ENCODE results near the gene PTPRG. TPM values are rescaled to one million over a fixed set of nuclear protein-coding genes. Genes with fewer than 3 reads are reported as not detected.

The PTPRG gene
- polyA plus RNA-seq, 2 donors, result 1.1 to 1.6 TPM

- Histone ChIP-seq H3K27me3 (ENCODE audit: control insufficient read depth in 1 of 2, insufficient read depth in 2 of 2, low read length in 2 of 2) (no peaks in the 10 kb centered on the region), H3K36me3 (ENCODE audit: control insufficient read depth in 2 of 2, insufficient read depth in 2 of 2, low read length in 1 of 2) (no peaks in the 10 kb centered on the region), H3K4me3 (ENCODE audit: low read depth in 1 of 2, low read length in 2 of 2) (no peak overlapping the region), H3K9me3 (ENCODE audit: control insufficient read depth in 2 of 2, insufficient read depth in 1 of 2, low read depth in 1 of 2, low read length in 1 of 2) (no peaks in the 10 kb centered on the region), H3K27ac (ENCODE audit: low read depth in 2 of 2, low read length in 1 of 2) (no peak overlapping the region), H3K4me1 (ENCODE audit: control insufficient read depth in 2 of 2, insufficient read depth in 2 of 2, low read length in 1 of 2) (no peaks in the 10 kb centered on the region)
- 83 to 85% methylated on average over 5 of the region's 5 CpGs for WGBS, 2 donors
Measured at GRCh38 chr3:61948699-61949305, 387.4 kb downstream of the PTPRG start.

GRCh38 chr3:61954097-61954540, 392.7 kb downstream of the PTPRG start:
- no peak overlapping the region for H3K27ac ChIP-seq (ENCODE audit: low read depth in 2 of 2, low read length in 1 of 2)
- H3K4me3 ChIP-seq (ENCODE audit: low read depth in 1 of 2, low read length in 2 of 2), result no peak overlapping the region
- peaks cover 0 to 3% of the 10 kb centered on the region in 2 donors for H3K27me3 ChIP-seq (ENCODE audit: control insufficient read depth in 1 of 2, insufficient read depth in 2 of 2, low read length in 2 of 2)
- WGBS, 2 donors, result 74 to 79% methylated on average over 2 of the region's 2 CpGs
- no peaks in the 10 kb centered on the region for H3K9me3 ChIP-seq (ENCODE audit: control insufficient read depth in 2 of 2, insufficient read depth in 1 of 2, low read depth in 1 of 2, low read length in 1 of 2)
- H3K36me3 ChIP-seq (ENCODE audit: control insufficient read depth in 2 of 2, insufficient read depth in 2 of 2, low read length in 1 of 2), result no peaks in the 10 kb centered on the region
- H3K4me1 ChIP-seq (ENCODE audit: control insufficient read depth in 2 of 2, insufficient read depth in 2 of 2, low read length in 1 of 2), result no peaks in the 10 kb centered on the region

GRCh38 chr3:61955483-61955882, 394.1 kb downstream of the PTPRG start:
- H3K9me3 ChIP-seq (ENCODE audit: control insufficient read depth in 2 of 2, insufficient read depth in 1 of 2, low read depth in 1 of 2, low read length in 1 of 2), result no peaks in the 10 kb centered on the region
- H3K27ac ChIP-seq (ENCODE audit: low read depth in 2 of 2, low read length in 1 of 2), result no peak overlapping the region
- WGBS, 2 donors, result 47 to 53% methylated on average over 2 of the region's 2 CpGs
- H3K27me3 ChIP-seq (ENCODE audit: control insufficient read depth in 1 of 2, insufficient read depth in 2 of 2, low read length in 2 of 2), result peaks cover 0 to 3% of the 10 kb centered on the region in 2 donors
- no peaks in the 10 kb centered on the region for H3K4me1 ChIP-seq (ENCODE audit: control insufficient read depth in 2 of 2, insufficient read depth in 2 of 2, low read length in 1 of 2)
- H3K36me3 ChIP-seq (ENCODE audit: control insufficient read depth in 2 of 2, insufficient read depth in 2 of 2, low read length in 1 of 2), result no peaks in the 10 kb centered on the region
- H3K4me3 ChIP-seq (ENCODE audit: low read depth in 1 of 2, low read length in 2 of 2), result no peak overlapping the region

GRCh38 chr3:61956236-61956635, 394.9 kb downstream of the PTPRG start:
- Histone ChIP-seq H3K9me3 (ENCODE audit: control insufficient read depth in 2 of 2, insufficient read depth in 1 of 2, low read depth in 1 of 2, low read length in 1 of 2) (no peaks in the 10 kb centered on the region), H3K4me1 (ENCODE audit: control insufficient read depth in 2 of 2, insufficient read depth in 2 of 2, low read length in 1 of 2) (no peaks in the 10 kb centered on the region), H3K27ac (ENCODE audit: low read depth in 2 of 2, low read length in 1 of 2) (no peak overlapping the region), H3K27me3 (ENCODE audit: control insufficient read depth in 1 of 2, insufficient read depth in 2 of 2, low read length in 2 of 2) (peaks cover 0 to 3% of the 10 kb centered on the region in 2 donors), H3K4me3 (ENCODE audit: low read depth in 1 of 2, low read length in 2 of 2) (no peak overlapping the region), H3K36me3 (ENCODE audit: control insufficient read depth in 2 of 2, insufficient read depth in 2 of 2, low read length in 1 of 2) (no peaks in the 10 kb centered on the region)
- WGBS, 2 donors, result 70 to 80% methylated on average over 5 of the region's 5 CpGs

- Histone ChIP-seq H3K27ac (ENCODE audit: low read depth in 2 of 2, low read length in 1 of 2) (no peak overlapping the region), H3K9me3 (ENCODE audit: control insufficient read depth in 2 of 2, insufficient read depth in 1 of 2, low read depth in 1 of 2, low read length in 1 of 2) (no peaks in the 10 kb centered on the region), H3K4me1 (ENCODE audit: control insufficient read depth in 2 of 2, insufficient read depth in 2 of 2, low read length in 1 of 2) (no peaks in the 10 kb centered on the region), H3K27me3 (ENCODE audit: control insufficient read depth in 1 of 2, insufficient read depth in 2 of 2, low read length in 2 of 2) (peaks cover 0 to 3% of the 10 kb centered on the region in 2 donors), H3K4me3 (ENCODE audit: low read depth in 1 of 2, low read length in 2 of 2) (no peak overlapping the region), H3K36me3 (ENCODE audit: control insufficient read depth in 2 of 2, insufficient read depth in 2 of 2, low read length in 1 of 2) (no peaks in the 10 kb centered on the region)
- 83 to 90% methylated on average over 2 of the region's 2 CpGs for WGBS, 2 donors
Measured at GRCh38 chr3:61957259-61957658, 395.9 kb downstream of the PTPRG start.

- no peak overlapping the region for H3K4me3 ChIP-seq (ENCODE audit: low read depth in 1 of 2, low read length in 2 of 2)
- H3K27ac ChIP-seq (ENCODE audit: low read depth in 2 of 2, low read length in 1 of 2), result no peak overlapping the region
- no peaks in the 10 kb centered on the region for H3K36me3 ChIP-seq (ENCODE audit: control insufficient read depth in 2 of 2, insufficient read depth in 2 of 2, low read length in 1 of 2)
- no peaks in the 10 kb centered on the region for H3K9me3 ChIP-seq (ENCODE audit: control insufficient read depth in 2 of 2, insufficient read depth in 1 of 2, low read depth in 1 of 2, low read length in 1 of 2)
- no peaks in the 10 kb centered on the region for H3K27me3 ChIP-seq (ENCODE audit: control insufficient read depth in 1 of 2, insufficient read depth in 2 of 2, low read length in 2 of 2)
- no peaks in the 10 kb centered on the region for H3K4me1 ChIP-seq (ENCODE audit: control insufficient read depth in 2 of 2, insufficient read depth in 2 of 2, low read length in 1 of 2)
Measured at GRCh38 chr3:61960976-61961375, 399.6 kb downstream of the PTPRG start.

DNA sequence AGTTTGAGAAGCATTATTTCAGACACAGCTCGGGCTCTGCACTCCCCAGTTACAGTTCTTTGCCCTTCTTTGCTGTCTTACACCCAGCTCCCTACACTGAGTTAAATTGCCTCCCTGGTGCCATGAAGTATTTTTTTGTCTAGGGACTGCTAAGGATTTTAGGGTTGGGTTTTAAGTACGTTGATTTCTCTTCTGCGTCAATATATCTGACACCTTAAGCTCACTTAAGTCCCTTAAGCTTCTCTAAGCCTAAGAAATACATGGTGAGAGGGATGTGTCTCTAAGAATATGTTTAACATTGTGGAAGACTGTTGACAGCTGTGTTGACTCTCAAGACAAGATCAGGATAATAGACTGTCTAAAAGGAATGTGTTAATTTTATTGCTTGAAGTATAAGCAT, 400.5 kb downstream of the PTPRG start:
- H3K36me3 ChIP-seq (ENCODE audit: control insufficient read depth in 2 of 2, insufficient read depth in 2 of 2, low read length in 1 of 2), result no peaks in the 10 kb centered on the region
- no peak overlapping the region for H3K27ac ChIP-seq (ENCODE audit: low read depth in 2 of 2, low read length in 1 of 2)
- H3K27me3 ChIP-seq (ENCODE audit: control insufficient read depth in 1 of 2, insufficient read depth in 2 of 2, low read length in 2 of 2), result no peaks in the 10 kb centered on the region
- no peaks in the 10 kb centered on the region for H3K4me1 ChIP-seq (ENCODE audit: control insufficient read depth in 2 of 2, insufficient read depth in 2 of 2, low read length in 1 of 2)
- no peaks in the 10 kb centered on the region for H3K9me3 ChIP-seq (ENCODE audit: control insufficient read depth in 2 of 2, insufficient read depth in 1 of 2, low read depth in 1 of 2, low read length in 1 of 2)
- 47 to 66% methylated on average over 3 of the region's 3 CpGs for WGBS, 2 donors
- no peak overlapping the region for H3K4me3 ChIP-seq (ENCODE audit: low read depth in 1 of 2, low read length in 2 of 2)

DNA sequence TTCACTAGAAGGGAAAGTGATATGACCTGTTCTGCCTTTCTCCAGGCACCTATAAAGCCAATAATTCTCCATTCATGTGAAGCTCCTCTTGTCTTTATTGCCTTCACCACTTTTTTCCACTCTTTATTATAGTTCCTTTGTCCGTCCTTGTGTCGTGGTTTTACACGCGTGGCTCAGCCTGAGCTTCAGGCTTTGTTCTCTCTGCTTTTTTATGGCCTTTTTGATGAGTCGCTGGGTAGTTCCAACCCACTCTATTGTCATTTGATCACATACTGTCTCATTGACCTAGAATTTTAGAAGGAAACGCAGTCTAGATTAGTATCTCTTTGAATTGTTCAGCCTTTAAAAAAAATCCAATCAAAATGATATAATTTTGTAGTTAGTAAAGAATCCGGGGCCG, 403.2 kb downstream of the PTPRG start:
- 71 to 85% methylated on average over 8 of the region's 8 CpGs for WGBS, 2 donors

GRCh38 chr3:61965770-61966131, 404.4 kb downstream of the PTPRG start:
- no peaks in the 10 kb centered on the region for H3K36me3 ChIP-seq (ENCODE audit: control insufficient read depth in 2 of 2, insufficient read depth in 2 of 2, low read length in 1 of 2)
- H3K27ac ChIP-seq (ENCODE audit: low read depth in 2 of 2, low read length in 1 of 2), result no peak overlapping the region
- no peaks in the 10 kb centered on the region for H3K9me3 ChIP-seq (ENCODE audit: control insufficient read depth in 2 of 2, insufficient read depth in 1 of 2, low read depth in 1 of 2, low read length in 1 of 2)
- no peaks in the 10 kb centered on the region for H3K4me1 ChIP-seq (ENCODE audit: control insufficient read depth in 2 of 2, insufficient read depth in 2 of 2, low read length in 1 of 2)
- no peaks in the 10 kb centered on the region for H3K27me3 ChIP-seq (ENCODE audit: control insufficient read depth in 1 of 2, insufficient read depth in 2 of 2, low read length in 2 of 2)
- no peak overlapping the region for H3K4me3 ChIP-seq (ENCODE audit: low read depth in 1 of 2, low read length in 2 of 2)
- WGBS, 2 donors, result 62 to 74% methylated on average over 2 of the region's 2 CpGs

More for the DNA sequence above, 403.2 kb downstream of the PTPRG start:
- Histone ChIP-seq H3K27ac (ENCODE audit: low read depth in 2 of 2, low read length in 1 of 2) (no peak overlapping the region), H3K9me3 (ENCODE audit: control insufficient read depth in 2 of 2, insufficient read depth in 1 of 2, low read depth in 1 of 2, low read length in 1 of 2) (no peaks in the 10 kb centered on the region), H3K4me1 (ENCODE audit: control insufficient read depth in 2 of 2, insufficient read depth in 2 of 2, low read length in 1 of 2) (no peaks in the 10 kb centered on the region), H3K27me3 (ENCODE audit: control insufficient read depth in 1 of 2, insufficient read depth in 2 of 2, low read length in 2 of 2) (no peaks in the 10 kb centered on the region), H3K36me3 (ENCODE audit: control insufficient read depth in 2 of 2, insufficient read depth in 2 of 2, low read length in 1 of 2) (no peaks in the 10 kb centered on the region), H3K4me3 (ENCODE audit: low read depth in 1 of 2, low read length in 2 of 2) (no peak overlapping the region)

DNA sequence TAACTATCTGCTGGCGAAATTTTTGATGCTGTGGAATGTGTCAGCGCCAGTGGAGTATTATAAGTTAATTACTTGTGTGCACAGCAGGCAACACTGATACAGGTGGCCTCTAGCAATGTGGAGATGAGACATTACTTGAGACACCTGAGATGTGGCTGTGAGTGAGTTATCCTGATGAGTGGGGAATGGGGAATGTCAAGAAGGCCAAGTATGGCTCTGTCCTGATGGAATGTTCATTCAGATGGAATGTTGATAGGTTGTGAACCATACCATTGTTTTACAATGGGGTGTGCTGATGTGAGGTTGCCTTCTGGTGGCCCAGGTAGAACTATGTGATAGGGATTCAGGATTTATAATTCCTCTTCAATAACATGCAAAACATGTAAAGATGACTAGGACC, 404.8 kb downstream of the PTPRG start:
- WGBS, 2 donors, result 58 to 74% methylated on average over 2 of the region's 2 CpGs
- no peaks in the 10 kb centered on the region for H3K9me3 ChIP-seq (ENCODE audit: control insufficient read depth in 2 of 2, insufficient read depth in 1 of 2, low read depth in 1 of 2, low read length in 1 of 2)
- no peaks in the 10 kb centered on the region for H3K4me1 ChIP-seq (ENCODE audit: control insufficient read depth in 2 of 2, insufficient read depth in 2 of 2, low read length in 1 of 2)
- H3K27ac ChIP-seq (ENCODE audit: low read depth in 2 of 2, low read length in 1 of 2), result no peak overlapping the region
- H3K27me3 ChIP-seq (ENCODE audit: control insufficient read depth in 1 of 2, insufficient read depth in 2 of 2, low read length in 2 of 2), result no peaks in the 10 kb centered on the region
- no peaks in the 10 kb centered on the region for H3K36me3 ChIP-seq (ENCODE audit: control insufficient read depth in 2 of 2, insufficient read depth in 2 of 2, low read length in 1 of 2)
- H3K4me3 ChIP-seq (ENCODE audit: low read depth in 1 of 2, low read length in 2 of 2), result no peak overlapping the region
